Endothelial cell of umbilical vein (primary cell): Measurements from ENCODE around the gene NDFIP1. TPM values are rescaled to one million over a fixed set of nuclear protein-coding genes. Genes with fewer than 3 reads are reported as not detected.

Source experiments
- BruUV-seq: library from RNA; stranded (reverse); fragments of 400-500 nt; replicated peaks from 2 replicates; lab custom pipeline; 2021; lab: Mats Ljungman, UMichigan
- CTCF ChIA-PET: fragments of 300-600, 350-600 bp; sonication (Branson Sonifier 250); formaldehyde crosslinking; loops from one replicate; lab custom pipeline; 2021; ENCODE audit warnings: antibody characterized with exemption, inconsistent platforms; lab: Charles Lee
- POLR2A ChIA-PET: fragments of 300-600, 350-600 bp; sonication (Branson Sonifier 250); formaldehyde crosslinking; loops from one replicate; lab custom pipeline; 2021; ENCODE audit warnings: antibody characterized with exemption, inconsistent platforms; lab: Charles Lee
- DNase-seq: peaks from one replicate; pipeline ENCODE4 v3.0.0-alpha.2; 2011; ENCODE audit warnings: low read depth, low spot score
- FAIRE-seq: peaks from 2 replicates; lab custom pipeline; 2011; peaks lifted over from hg19 to GRCh38; lab: Jason Lieb, UNC
- H2AFZ ChIP-seq: 2 replicates; pipeline ENCODE4 v1.6.0; 2012; ENCODE audit warnings: low read depth, low read length, control low read depth, inconsistent platforms
- H3K27ac ChIP-seq: 2 replicates; pipeline ENCODE4 v1.5.1; 2011; ENCODE audit warnings: low read depth, mild to moderate bottlenecking, control low read depth, low read length, moderate library complexity; ENCODE audit not compliant: insufficient read depth
- H3K27me3 ChIP-seq, 2 experiments: 2 replicates each; pipeline versions ENCODE4 v1.6.0 to v1.6.1; 2011; ENCODE audit warnings: low read length in 2 of 2, mixed read lengths in 1 of 2; ENCODE audit not compliant: control insufficient read depth in 2 of 2, insufficient read depth in 2 of 2
- H3K36me3 ChIP-seq, 2 experiments: 2 replicates in 1 of 2; 3 replicates in 1 of 2; pipeline ENCODE4 v1.5.1; 2011; ENCODE audit warnings: low read length in 2 of 2, mild to moderate bottlenecking in 1 of 2, moderate library complexity in 1 of 2; ENCODE audit not compliant: control insufficient read depth in 2 of 2, insufficient read depth in 2 of 2; ENCODE audit errors: extremely low read depth in 1 of 2
- H3K4me1 ChIP-seq: 3 replicates; pipeline ENCODE4 v1.5.1; 2011; ENCODE audit warnings: mild to moderate bottlenecking, low read length; ENCODE audit not compliant: control insufficient read depth, insufficient read depth; ENCODE audit errors: extremely low read depth
- H3K4me2 ChIP-seq: 2 replicates; pipeline ENCODE4 v1.6.1; 2011; ENCODE audit warnings: low read length, control low read depth, mixed read lengths; ENCODE audit not compliant: insufficient read depth
- H3K4me3 ChIP-seq, 3 experiments: fragments of 200-600 bp in 1 of 3; sonication (generic), shearing (Covaris generic) in 1 of 3; replicated peaks in 1 of 3; 2 replicates each; pipeline ENCODE4 v1.5.1; 2011 to 2016; ENCODE audit warnings: control low read depth in 3 of 3, low read length in 3 of 3, mild to moderate bottlenecking in 2 of 3, inconsistent platforms in 1 of 3, low read depth in 1 of 3, moderate library complexity in 1 of 3; ENCODE audit not compliant: insufficient read depth in 1 of 3
- H3K79me2 ChIP-seq: 2 replicates; pipeline ENCODE4 v1.6.0; 2012; ENCODE audit warnings: low read length, inconsistent platforms; ENCODE audit not compliant: control insufficient read depth, insufficient read depth
- H3K9ac ChIP-seq: replicated peaks from 2 replicates; pipeline ENCODE3; 2011; ENCODE audit warnings: low read length, control low read depth; ENCODE audit not compliant: insufficient read depth; ENCODE audit errors: extremely low read depth
- H3K9me1 ChIP-seq: replicated peaks from 3 replicates; pipeline ENCODE4 v1.6.0; 2011; ENCODE audit warnings: mild to moderate bottlenecking, low read length; ENCODE audit not compliant: control insufficient read depth, insufficient read depth; ENCODE audit errors: extremely low read depth
- H3K9me3 ChIP-seq: replicated peaks from 2 replicates; pipeline ENCODE4 v1.5.1; 2012; ENCODE audit warnings: low read length, inconsistent platforms; ENCODE audit not compliant: control insufficient read depth, insufficient read depth
- H4K20me1 ChIP-seq: replicated peaks from 2 replicates; pipeline ENCODE3; 2011; ENCODE audit warnings: mild to moderate bottlenecking, low read length; ENCODE audit not compliant: control insufficient read depth, insufficient read depth; ENCODE audit errors: extremely low read depth
- EZH2 ChIP-seq: IDR thresholded peaks from 2 replicates; pipeline ENCODE4 v1.6.1; 2012; ENCODE audit warnings: borderline replicate concordance, low read depth, mild to moderate bottlenecking, moderate library complexity, low read length, inconsistent platforms; ENCODE audit not compliant: severe bottlenecking
- FOS ChIP-seq: IDR thresholded peaks from 2 replicates; pipeline ENCODE4 v1.6.1; 2011; ENCODE audit warnings: mild to moderate bottlenecking, low read length, moderate library complexity, borderline replicate concordance; ENCODE audit not compliant: insufficient read depth
- GATA2 ChIP-seq: IDR thresholded peaks from 2 replicates; pipeline ENCODE4 v1.7.0; 2011; ENCODE audit warnings: low read depth, mild to moderate bottlenecking, moderate library complexity, mixed read lengths, low read length; ENCODE audit not compliant: insufficient read length, insufficient read depth
- JUN ChIP-seq: IDR thresholded peaks from 2 replicates; pipeline ENCODE4 v1.6.1; 2011; ENCODE audit warnings: borderline replicate concordance, low read depth; ENCODE audit not compliant: insufficient read length, insufficient read depth
- MYC ChIP-seq: IDR thresholded peaks from one replicate; pipeline ENCODE4 v1.6.1; 2011; ENCODE audit warnings: mild to moderate bottlenecking, low read depth, low read length
- POLR2A ChIP-seq: IDR thresholded peaks from 2 replicates; pipeline ENCODE4 v1.6.1; 2012; ENCODE audit warnings: low read depth, mild to moderate bottlenecking, control low read depth, low read length
- POLR2AphosphoS5 ChIP-seq: IDR thresholded peaks from 2 replicates; pipeline ENCODE4 v1.6.1; 2012; ENCODE audit warnings: low read depth, mild to moderate bottlenecking, control low read depth, low read length, moderate library complexity; ENCODE audit not compliant: insufficient read depth
- dilution Hi-C: fragments of 300-500 bp; cut with MboI; formaldehyde crosslinking; loops from one replicate; pipeline ENCODE4 v1.15.0; 2019; ENCODE audit warnings: low sequenced_read_pairs; ENCODE audit not compliant: extremely low pct_ligation_motif_present
- intact Hi-C: fragments of 100-400 bp; cut with micrococcal nuclease; formaldehyde crosslinking; loops from one replicate; pipeline ENCODE4 v1.10.0; 2022
- polyA plus RNA-seq, 4 experiments: library from polyadenylated mRNA; depleted of rRNA in 3 of 4; stranded (reverse) in 3 of 4; unstranded in 1 of 4; fragments of >200 nt; gene quantifications; 2 replicates each; pipeline versions ENCODE4 v1.2.1 to v1.2.3, GENCODE V29; 2011 to 2012; ENCODE audit warnings: missing spikeins in 1 of 4
- total RNA-seq: library from RNA; stranded (reverse); gene quantifications from 2 replicates; pipeline ENCODE4 v1.2.3, GENCODE V29; 2021
- TF ChIP-seq, protein P1 (sequence below), 2 donors: IDR thresholded peaks; 1 replicate in 1 of 2; 2 replicates in 1 of 2; pipeline ENCODE4 v1.5.1; 2011; ENCODE audit warnings: low read length in 2 of 2, mild to moderate bottlenecking in 2 of 2, moderate library complexity in 2 of 2, control low read depth in 1 of 2, inconsistent platforms in 1 of 2, low read depth in 1 of 2; ENCODE audit not compliant: insufficient read depth in 1 of 2; ENCODE audit errors: extremely low read depth in 1 of 2
- TF ChIP-seq, protein P2 (sequence below): IDR thresholded peaks from 2 replicates; pipeline ENCODE4 v1.6.1; 2011; ENCODE audit not compliant: insufficient read depth, insufficient read length

NDFIP1 gene
- total and polyA plus RNA-seq, 2 donors (not counting 3 experiments of a cell fraction or from before 2014, with no cell fraction given), result 12.3 to 42.6 TPM

DNA sequence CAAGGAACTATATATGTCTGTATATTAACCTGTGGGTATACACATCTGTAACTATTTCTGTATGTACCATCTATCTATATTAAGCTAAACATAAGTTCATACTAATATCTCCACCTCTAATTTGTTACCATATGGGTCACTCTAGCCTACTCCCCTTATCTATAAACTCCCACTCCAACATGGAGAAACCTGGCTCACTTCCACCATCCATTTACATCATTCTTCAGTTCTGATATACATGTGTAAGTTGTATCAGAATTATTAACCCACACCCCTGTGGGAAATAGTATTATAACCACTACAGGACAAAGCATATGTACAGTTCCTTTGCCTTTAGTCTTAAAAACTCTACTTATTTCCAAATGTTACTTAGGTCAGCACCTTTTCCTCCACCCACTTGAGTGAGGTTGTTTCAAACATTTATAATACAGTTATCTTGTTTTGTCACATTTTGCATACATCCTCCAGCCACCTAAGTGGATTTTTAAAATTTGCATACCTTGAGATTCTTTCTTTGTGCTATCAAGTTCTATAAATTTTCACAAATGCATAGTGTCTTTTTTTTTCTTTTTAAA is 10.6 kb downstream of the NDFIP1 start:
- Histone ChIP-seq H4K20me1 (peaks cover 18% of the 10 kb centered on the region), H3K79me2 (peaks cover 89% of the 10 kb centered on the region), H3K9me1 (no peaks in the 10 kb centered on the region), H3K9ac (no peak overlapping the region), H3K4me3 (no peak overlapping the region), H3K36me3 (peaks cover 0 to 5% of the 10 kb centered on the region in 2 experiments), H3K27me3 (no peaks in the 10 kb centered on the region), H3K27ac (no peak overlapping the region), H3K9me3 (no peaks in the 10 kb centered on the region), H2AFZ (no peak overlapping the region), H3K4me2 (no peak overlapping the region), H3K4me1 (peaks cover 13% of the 10 kb centered on the region)
- FAIRE-seq, result no peak
- POLR2A ChIA-PET, result no interaction called here
- intact Hi-C loops, result no loop called here
- TF ChIP-seq GATA2 (no peak), MYC (no peak), FOS (no peak), POLR2AphosphoS5 (no peak), POLR2A (no peak), EZH2 (no peak), JUN (no peak)
- TF ChIP-seq, protein P1, sequence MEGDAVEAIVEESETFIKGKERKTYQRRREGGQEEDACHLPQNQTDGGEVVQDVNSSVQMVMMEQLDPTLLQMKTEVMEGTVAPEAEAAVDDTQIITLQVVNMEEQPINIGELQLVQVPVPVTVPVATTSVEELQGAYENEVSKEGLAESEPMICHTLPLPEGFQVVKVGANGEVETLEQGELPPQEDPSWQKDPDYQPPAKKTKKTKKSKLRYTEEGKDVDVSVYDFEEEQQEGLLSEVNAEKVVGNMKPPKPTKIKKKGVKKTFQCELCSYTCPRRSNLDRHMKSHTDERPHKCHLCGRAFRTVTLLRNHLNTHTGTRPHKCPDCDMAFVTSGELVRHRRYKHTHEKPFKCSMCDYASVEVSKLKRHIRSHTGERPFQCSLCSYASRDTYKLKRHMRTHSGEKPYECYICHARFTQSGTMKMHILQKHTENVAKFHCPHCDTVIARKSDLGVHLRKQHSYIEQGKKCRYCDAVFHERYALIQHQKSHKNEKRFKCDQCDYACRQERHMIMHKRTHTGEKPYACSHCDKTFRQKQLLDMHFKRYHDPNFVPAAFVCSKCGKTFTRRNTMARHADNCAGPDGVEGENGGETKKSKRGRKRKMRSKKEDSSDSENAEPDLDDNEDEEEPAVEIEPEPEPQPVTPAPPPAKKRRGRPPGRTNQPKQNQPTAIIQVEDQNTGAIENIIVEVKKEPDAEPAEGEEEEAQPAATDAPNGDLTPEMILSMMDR (IDR thresholded peaks at IDR 0.05; ENCODE audit: extremely low read depth in 1 of 2, insufficient read depth in 1 of 2, low read depth in 1 of 2, low read length in 2 of 2), result no peak
- TF ChIP-seq, protein P2, sequence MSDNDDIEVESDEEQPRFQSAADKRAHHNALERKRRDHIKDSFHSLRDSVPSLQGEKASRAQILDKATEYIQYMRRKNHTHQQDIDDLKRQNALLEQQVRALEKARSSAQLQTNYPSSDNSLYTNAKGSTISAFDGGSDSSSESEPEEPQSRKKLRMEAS, result no peak
- DNase-seq, result no peak
- CTCF ChIA-PET, result interaction anchor here (2.1 kb wide), 1 partner anchor 24 kb away, joined by 7 read pairs; no protein-coding TSS in a partner anchor
- dilution Hi-C loops, result no loop called here
- BruUV-seq, result no TSS peak
